Keratinocyte (primary cell): Measurements from ENCODE around the gene HLA-B.

Experiments used
- EZH2 ChIP-seq: IDR thresholded peaks from one replicate; pipeline ENCODE4 v1.6.1; 2012; ENCODE audit warnings: inconsistent platforms, mild to moderate bottlenecking, low read length, moderate library complexity
- TF ChIP-seq, protein P1 (sequence below), 3 experiments: IDR thresholded peaks in 1 of 3; conservative IDR thresholded peaks in 1 of 3; optimal IDR thresholded peaks in 1 of 3; 2 replicates in 2 of 3; 3 replicates in 1 of 3; pipeline versions ENCODE3 to v1.5.1; 2011; ENCODE audit warnings: low read length in 3 of 3, mild to moderate bottlenecking in 3 of 3, moderate library complexity in 2 of 3, control low read depth in 1 of 3, inconsistent platforms in 1 of 3; ENCODE audit not compliant: insufficient read depth in 2 of 3; ENCODE audit errors: extremely low read depth in 1 of 3

DNA sequence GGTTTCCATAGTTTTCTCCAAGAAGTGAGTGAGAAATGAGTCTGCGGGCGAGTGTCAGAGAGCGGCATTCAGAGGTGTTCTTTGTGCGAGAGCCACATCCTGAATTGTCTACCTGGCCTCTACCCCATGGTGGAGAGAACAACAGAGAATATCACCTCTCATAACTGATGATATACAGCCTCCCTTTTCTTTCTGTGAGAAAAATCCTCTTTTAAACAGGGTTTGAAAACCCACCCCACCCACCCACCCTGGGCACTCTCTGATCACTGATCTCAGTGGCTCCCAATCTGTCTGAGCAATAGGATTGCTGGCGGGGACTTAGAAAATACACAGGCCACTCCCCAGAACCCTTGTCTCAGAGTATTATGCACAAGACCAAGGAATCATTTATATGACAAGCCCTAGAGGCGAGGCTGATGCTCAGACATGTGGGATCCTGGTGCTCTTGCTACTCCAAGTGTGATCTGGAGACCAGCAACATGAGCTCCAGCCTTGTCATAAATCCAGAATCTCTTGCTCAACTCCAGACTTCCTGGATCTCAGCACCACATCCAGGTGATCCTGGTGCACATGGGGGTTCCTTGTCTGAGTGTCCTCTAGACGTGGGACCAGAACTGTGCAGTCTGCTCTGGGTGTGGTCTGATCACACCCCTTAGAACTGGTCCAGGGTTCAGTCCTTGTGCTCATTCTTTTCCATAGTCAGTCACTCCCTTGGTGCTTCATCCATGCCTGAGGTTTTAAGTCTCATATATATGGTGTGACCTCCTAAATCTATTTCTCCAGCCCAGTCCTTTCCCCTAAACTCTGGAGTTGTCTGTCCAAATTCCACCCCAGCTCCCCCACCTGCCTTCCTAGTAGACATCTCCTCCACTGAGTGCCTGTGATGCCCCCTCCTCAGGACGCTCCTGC, 5.3 kb downstream of the HLA-B start:
- TF ChIP-seq, protein P1, sequence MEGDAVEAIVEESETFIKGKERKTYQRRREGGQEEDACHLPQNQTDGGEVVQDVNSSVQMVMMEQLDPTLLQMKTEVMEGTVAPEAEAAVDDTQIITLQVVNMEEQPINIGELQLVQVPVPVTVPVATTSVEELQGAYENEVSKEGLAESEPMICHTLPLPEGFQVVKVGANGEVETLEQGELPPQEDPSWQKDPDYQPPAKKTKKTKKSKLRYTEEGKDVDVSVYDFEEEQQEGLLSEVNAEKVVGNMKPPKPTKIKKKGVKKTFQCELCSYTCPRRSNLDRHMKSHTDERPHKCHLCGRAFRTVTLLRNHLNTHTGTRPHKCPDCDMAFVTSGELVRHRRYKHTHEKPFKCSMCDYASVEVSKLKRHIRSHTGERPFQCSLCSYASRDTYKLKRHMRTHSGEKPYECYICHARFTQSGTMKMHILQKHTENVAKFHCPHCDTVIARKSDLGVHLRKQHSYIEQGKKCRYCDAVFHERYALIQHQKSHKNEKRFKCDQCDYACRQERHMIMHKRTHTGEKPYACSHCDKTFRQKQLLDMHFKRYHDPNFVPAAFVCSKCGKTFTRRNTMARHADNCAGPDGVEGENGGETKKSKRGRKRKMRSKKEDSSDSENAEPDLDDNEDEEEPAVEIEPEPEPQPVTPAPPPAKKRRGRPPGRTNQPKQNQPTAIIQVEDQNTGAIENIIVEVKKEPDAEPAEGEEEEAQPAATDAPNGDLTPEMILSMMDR (optimal IDR thresholded peaks at IDR 0.05 in 1 of 3, IDR thresholded peaks at IDR 0.05 in 1 of 3, conservative IDR thresholded peaks at IDR 0.05 in 1 of 3; ENCODE audit: extremely low read depth in 1 of 3, insufficient read depth in 2 of 3, low read length in 3 of 3): no peak
- TF ChIP-seq EZH2: no peak
